Testis (tissue), 3 donors: Measurements from ENCODE around the gene CCDC107. TPM values are rescaled to one million over a fixed set of nuclear protein-coding genes. Genes with fewer than 3 reads are reported as not detected.
A peak's percentile ranks its signal among the peaks of the same experiment; 100 is the strongest.

ENCODE experiments used
- DNase-seq: peaks from one replicate; pipeline ENCODE4 v3.0.0-alpha.2; 2019
- H3K27ac ChIP-seq, 2 donors: fragments of 200-600 bp; sonication (generic); one replicate each; pipeline ENCODE4 v1.5.1; 2019
- H3K27me3 ChIP-seq: fragments of 200-600 bp; sonication (generic); one replicate; pipeline ENCODE4 v1.5.1; 2019
- H3K36me3 ChIP-seq: fragments of 200-600 bp; sonication (generic); one replicate; pipeline ENCODE4 v1.5.1; 2017; ENCODE audit warnings: low read depth; ENCODE audit errors: missing control alignments
- H3K4me1 ChIP-seq: fragments of 200-600 bp; sonication (generic); one replicate; pipeline ENCODE4 v1.5.1; 2019
- H3K4me3 ChIP-seq, 2 donors: fragments of 200-600 bp; sonication (generic); one replicate each; pipeline ENCODE4 v1.5.1; 2017 to 2019
- H3K9me3 ChIP-seq: fragments of 200-600 bp; sonication (generic); one replicate; pipeline ENCODE4 v1.5.1; 2017
- CTCF ChIP-seq, 3 experiments: fragments of 450-650 bp in 2 of 3; fragments of 200-600 bp in 1 of 3; sonication (generic) in 1 of 3; IDR thresholded peaks; one replicate each; pipeline ENCODE4 v1.5.1; 2016 to 2019; ENCODE audit warnings: antibody characterized with exemption in 3 of 3, mild to moderate bottlenecking in 2 of 3, moderate library complexity in 1 of 3
- POLR2A ChIP-seq: fragments of 450-650 bp; IDR thresholded peaks from one replicate; pipeline ENCODE4 v1.6.1; 2017; ENCODE audit warnings: antibody characterized with exemption, mild to moderate bottlenecking, moderate library complexity
- WGBS, 2 donors: methylation state at CpG; one replicate each; pipeline ENCODE4 v1.1.5; 2018; 5-methylcytosine and 5-hydroxymethylcytosine counted together
- intact Hi-C: fragments of 100-400 bp; cut with DNase I; formaldehyde crosslinking; loops from one replicate; pipeline ENCODE4 v1.15.1; 2023; ENCODE audit warnings: low total_unique reads
- polyA plus RNA-seq: library from polyadenylated mRNA; stranded (reverse); fragments of 350-450 nt; fragmentation: Illumina TruSeq; extraction: RNeasy Lipid Tissue Mini Kit (QIAGEN cat#74804); gene quantifications from one replicate; pipeline ENCODE4 v1.2.3, GENCODE V29; 2014; ENCODE audit warnings: low read depth, low replicate concordance; ENCODE audit not compliant: insufficient read depth
- total RNA-seq, 2 donors: library from RNA; depleted of rRNA; stranded (reverse); fragments of >200 nt; gene quantifications; one replicate each; pipeline ENCODE4 v1.2.3, GENCODE V29; 2016

CCDC107 gene
- total and polyA plus RNA-seq, 3 donors from 2014 or later, result 13.4 to 19.0 (median 17.2) TPM

GRCh38 chr9:35618325-35618727 is 39.8 kb upstream of the CCDC107 start, which contains the start of gene CD72:
Gene CD72, minus strand, starts transcription at chr9:35618413. Its CDS starts 110 bp downstream, at chr9:35618303.
- intact Hi-C loops, result no loop called here
- DNase-seq, result no peak
- peaks cover 8% of the 10 kb centered on the region for H3K4me1 ChIP-seq
- no peaks in the 10 kb centered on the region for H3K27me3 ChIP-seq
- no peaks in the 10 kb centered on the region for H3K36me3 ChIP-seq
- H3K9me3 ChIP-seq, result no peaks in the 10 kb centered on the region
- peak within 1 kb of the TSS; percentile 41 to 58 for H3K4me3 ChIP-seq
- no peak within 1 kb of the TSS for H3K27ac ChIP-seq
- TF ChIP-seq POLR2A (no peak), CTCF (IDR thresholded peaks at IDR 0.05) (no peak)
- WGBS, 2 donors, result 82 to 86% methylated on average over 7 of the region's 7 CpGs

GRCh38 chr9:35618854-35619799 is 39.0 kb upstream of the CCDC107 start:
- Histone ChIP-seq H3K27me3 (no peaks in the 10 kb centered on the region), H3K9me3 (no peaks in the 10 kb centered on the region), H3K27ac (no peak overlapping the region), H3K4me1 (peaks cover 8% of the 10 kb centered on the region), H3K4me3 (no peak overlapping the region), H3K36me3 (no peaks in the 10 kb centered on the region)
- TF ChIP-seq POLR2A (no peak), CTCF (IDR thresholded peaks at IDR 0.05) (no peak)
- WGBS, 2 donors, result 88 to 94% methylated on average over 17 of the region's 17 CpGs
- intact Hi-C loops, result no loop called here
- peak; percentile 43 for DNase-seq

- no peak overlapping the region for H3K4me3 ChIP-seq
- no peak for DNase-seq
- 57 to 66% methylated on average over 2 of the region's 2 CpGs for WGBS, 2 donors
- peaks cover 8% of the 10 kb centered on the region for H3K4me1 ChIP-seq
- H3K9me3 ChIP-seq, result no peaks in the 10 kb centered on the region
- H3K27me3 ChIP-seq, result no peaks in the 10 kb centered on the region
- intact Hi-C loops, result no loop called here
- no peaks in the 10 kb centered on the region for H3K36me3 ChIP-seq
- TF ChIP-seq POLR2A, result no peak
- no peak for TF ChIP-seq CTCF (IDR thresholded peaks at IDR 0.05)
- H3K27ac ChIP-seq, result no peak overlapping the region
Observed at GRCh38 chr9:35619800-35620158, 38.3 kb upstream of the CCDC107 start.

- intact Hi-C loops, result no loop called here
- no peak overlapping the region for H3K27ac ChIP-seq
- no peaks in the 10 kb centered on the region for H3K4me1 ChIP-seq
- no peak for DNase-seq
- TF ChIP-seq POLR2A (no peak), CTCF (IDR thresholded peaks at IDR 0.05) (no peak)
- no peaks in the 10 kb centered on the region for H3K9me3 ChIP-seq
- no peaks in the 10 kb centered on the region for H3K27me3 ChIP-seq
- H3K4me3 ChIP-seq, result no peak overlapping the region
- WGBS, 2 donors, result 83 to 100% methylated on average over 2 of the region's 2 CpGs
- H3K36me3 ChIP-seq, result no peaks in the 10 kb centered on the region
Observed at GRCh38 chr9:35627575-35627974, 30.5 kb upstream of the CCDC107 start.
